HL-60 (cell line): ENCODE data around the gene CD34.

Source experiments
- CTCF ChIP-seq: IDR thresholded peaks from one replicate; pipeline ENCODE4 v1.5.1; 2011; ENCODE audit warnings: low read length, control low read depth, inconsistent platforms; ENCODE audit not compliant: insufficient read depth
- GABPA ChIP-seq: IDR thresholded peaks from 2 replicates; pipeline ENCODE4 v1.6.1; 2012; ENCODE audit warnings: low read depth
- POLR2AphosphoS5 ChIP-seq: IDR thresholded peaks from 2 replicates; pipeline ENCODE4 v1.6.1; 2012; ENCODE audit warnings: low read depth
- REST ChIP-seq: IDR thresholded peaks from 2 replicates; pipeline ENCODE4 v1.6.1; 2012; ENCODE audit warnings: low read depth; ENCODE audit not compliant: insufficient replicate concordance

GRCh38 chr1:207883104-207883651 is 27.7 kb downstream of the CD34 start:
- no peak for TF ChIP-seq CTCF
- TF ChIP-seq GABPA, result no peak
- no peak for TF ChIP-seq POLR2AphosphoS5
- no peak for TF ChIP-seq REST
